HG02943 (cell line): ENCODE measurements around the gene ZNF778.

Experiments
- ATAC-seq: cut with Tn5 transposase; IDR thresholded peaks from one replicate; pipeline ENCODE4 v1.9.1; 2021; ENCODE audit warnings: mild to moderate bottlenecking, low read depth, moderate library complexity; ENCODE audit not compliant: unreplicated experiment

ZNF778 gene

DNA sequence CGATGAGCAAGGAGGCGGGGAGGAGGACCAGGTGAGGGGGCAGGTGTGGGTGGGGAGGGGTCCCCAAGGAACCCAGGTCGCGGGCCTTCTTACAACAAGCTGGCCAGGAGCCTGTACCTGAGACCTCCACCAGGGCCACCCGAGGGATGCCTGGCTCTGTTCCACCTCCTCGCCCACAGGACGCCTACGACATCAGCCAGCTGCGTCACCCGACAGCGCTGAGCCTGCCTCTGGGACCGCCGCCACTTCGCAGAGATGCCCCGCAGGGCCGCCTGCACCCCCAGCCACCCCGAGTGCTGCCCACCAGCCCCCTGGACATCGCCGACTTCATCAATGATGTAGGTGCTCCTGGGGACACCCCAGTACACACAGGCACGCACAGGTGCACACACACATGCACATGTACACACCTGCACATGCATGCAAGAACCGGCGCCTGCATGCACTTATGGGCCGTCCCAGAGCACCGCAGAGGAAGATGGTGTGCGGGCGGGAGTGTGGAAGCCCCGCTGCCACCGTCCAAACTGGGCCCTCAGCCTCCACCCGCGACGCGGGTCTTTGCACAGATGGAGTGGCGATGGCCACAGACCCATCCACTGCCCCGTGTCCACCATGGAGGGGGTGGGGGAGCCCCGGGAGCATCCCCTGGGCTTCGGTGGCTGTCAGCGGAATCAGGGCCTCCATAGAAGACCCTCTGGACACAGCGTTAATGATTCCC, 23.8 kb upstream of the ZNF778 start:
- ATAC-seq: no peak

- ATAC-seq: no peak
These were observed 22.9 kb upstream of the ZNF778 start for GRCh38 chr16:89194340-89195311.

GRCh38 chr16:89195521-89196171, 21.9 kb upstream of the ZNF778 start:
- ATAC-seq: no peak

GRCh38 chr16:89197033-89197632, 20.4 kb upstream of the ZNF778 start:
- no peak for ATAC-seq

DNA sequence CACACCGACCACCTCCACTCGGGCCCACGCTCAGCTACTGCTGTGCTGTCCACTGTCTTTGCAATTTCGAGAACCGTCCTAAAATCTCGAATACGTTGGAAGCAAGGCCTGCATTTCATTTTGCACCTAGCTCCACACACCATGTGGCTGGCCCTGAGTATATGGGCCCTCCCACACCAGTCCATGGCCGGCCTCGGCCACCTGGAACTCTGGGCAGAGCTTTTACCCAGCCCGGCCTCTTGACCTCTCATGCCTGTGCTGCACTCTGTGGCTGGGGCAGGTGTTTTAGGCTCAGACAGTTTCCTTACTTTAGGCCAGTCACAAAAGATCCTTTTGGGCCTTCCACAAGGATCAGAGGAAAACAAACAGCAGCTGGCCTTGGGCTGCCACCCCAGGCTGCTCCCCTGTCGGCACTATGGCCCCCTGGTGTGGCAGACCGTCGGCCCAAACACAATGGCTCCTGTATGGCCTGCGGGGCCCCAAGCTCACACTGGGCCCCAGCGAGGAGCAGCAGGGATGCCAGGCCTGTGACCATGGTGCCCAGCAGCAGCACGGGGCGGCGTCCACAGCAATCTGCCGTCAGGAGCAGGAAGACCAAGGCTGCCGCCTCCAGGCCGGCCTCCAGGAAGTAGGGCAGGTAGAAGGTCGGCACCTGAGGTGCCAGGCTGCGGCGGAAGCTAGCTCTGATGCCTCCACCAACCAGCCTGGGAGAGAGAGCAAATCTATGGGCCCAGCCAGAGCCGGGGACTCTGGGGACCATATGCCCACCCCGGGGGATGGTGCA, 19.7 kb upstream of the ZNF778 start:
- ATAC-seq: no peak

DNA sequence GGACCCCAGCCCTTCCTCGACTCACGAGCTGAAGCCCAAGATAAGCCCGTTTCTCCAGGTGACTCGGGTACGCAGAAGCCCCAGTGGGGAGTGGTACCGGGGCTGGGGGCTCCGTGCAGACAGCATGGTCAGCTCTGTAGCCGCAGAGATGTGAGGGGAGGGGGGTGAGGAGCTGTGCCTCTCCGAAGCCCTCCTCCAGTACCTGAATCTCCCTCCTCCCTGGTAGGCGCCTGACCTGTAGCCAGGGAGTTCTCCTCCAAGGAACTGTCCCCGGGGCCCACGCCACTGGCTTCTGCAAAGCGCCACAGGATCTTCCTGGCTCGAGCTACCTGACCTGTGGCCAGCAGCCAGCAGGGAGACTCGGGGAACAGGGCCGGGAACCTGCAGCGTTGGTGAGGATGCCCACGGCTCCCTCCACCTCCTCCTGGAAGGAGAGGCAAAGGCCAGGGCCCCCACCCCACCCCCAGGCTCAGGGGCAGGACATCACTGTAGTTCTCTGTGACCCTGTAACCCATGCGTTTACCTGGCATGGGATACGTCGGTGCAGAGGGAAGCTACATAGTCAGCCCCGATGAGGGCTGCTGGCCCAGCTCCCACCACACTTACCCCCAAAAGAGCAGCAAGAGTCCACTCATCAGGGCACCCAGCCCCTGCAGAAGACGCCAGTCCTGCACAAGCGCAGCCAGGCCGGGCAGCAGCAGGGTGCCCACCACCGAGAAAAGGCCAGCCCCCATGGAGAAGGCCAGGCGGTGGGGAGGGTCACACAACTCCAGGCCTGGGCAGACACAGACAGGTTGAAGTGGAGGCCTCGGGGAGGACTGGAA, 18.9 kb upstream of the ZNF778 start:
- no peak for ATAC-seq

GRCh38 chr16:89199241-89200123, 18.0 kb upstream of the ZNF778 start:
- no peak for ATAC-seq

GRCh38 chr16:89200124-89200849, 17.2 kb upstream of the ZNF778 start, which contains the start of gene SLC22A31:
SLC22A31 (minus strand) TSS chr16:89200537; CDS start chr16:89200501, 36 bp downstream.
- no peak for ATAC-seq

- ATAC-seq: no peak
These were observed 16.6 kb upstream of the ZNF778 start for GRCh38 chr16:89200850-89201411.

GRCh38 chr16:89201439-89202377, 15.8 kb upstream of the ZNF778 start:
- no peak for ATAC-seq

DNA sequence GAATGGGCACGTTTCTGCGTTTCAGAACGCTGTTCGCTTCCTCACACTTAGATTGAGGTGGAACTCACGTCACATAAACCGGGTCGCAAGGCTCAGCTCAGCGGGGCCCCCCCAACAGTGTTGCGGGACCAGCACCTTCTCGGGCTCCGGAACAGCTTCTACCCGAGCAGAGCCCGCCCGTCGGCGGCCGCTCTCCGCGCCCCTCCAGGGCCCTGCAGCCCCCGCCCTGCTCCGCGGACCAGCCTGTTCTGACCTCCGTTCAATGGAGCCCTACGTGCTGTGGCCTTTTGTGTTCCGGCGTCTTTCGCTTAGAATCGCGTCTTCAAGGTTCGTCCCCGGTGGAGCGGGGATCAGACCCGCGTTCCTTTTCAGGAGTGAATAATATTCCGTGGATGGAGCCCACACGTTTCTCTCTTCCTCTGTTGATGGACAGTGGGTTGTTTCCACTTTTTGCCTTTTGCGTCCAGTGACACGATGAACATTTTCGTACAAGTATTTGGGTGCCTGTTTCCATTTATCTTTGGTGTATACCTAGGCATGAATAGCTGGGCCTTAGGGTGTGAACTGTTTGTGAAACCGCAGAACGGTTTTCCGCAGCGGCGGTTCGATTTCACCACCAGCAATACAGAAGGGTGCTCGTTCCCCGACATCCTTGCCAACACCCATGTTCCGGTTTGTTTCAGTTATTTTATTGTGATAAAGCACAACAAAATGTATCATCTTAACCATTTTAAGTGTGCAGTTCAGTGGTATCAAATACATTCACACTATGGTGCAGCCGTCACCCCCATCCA, 14.9 kb upstream of the ZNF778 start:
- no peak for ATAC-seq

GRCh38 chr16:89207993-89208392, 9.5 kb upstream of the ZNF778 start:
- no peak for ATAC-seq

DNA sequence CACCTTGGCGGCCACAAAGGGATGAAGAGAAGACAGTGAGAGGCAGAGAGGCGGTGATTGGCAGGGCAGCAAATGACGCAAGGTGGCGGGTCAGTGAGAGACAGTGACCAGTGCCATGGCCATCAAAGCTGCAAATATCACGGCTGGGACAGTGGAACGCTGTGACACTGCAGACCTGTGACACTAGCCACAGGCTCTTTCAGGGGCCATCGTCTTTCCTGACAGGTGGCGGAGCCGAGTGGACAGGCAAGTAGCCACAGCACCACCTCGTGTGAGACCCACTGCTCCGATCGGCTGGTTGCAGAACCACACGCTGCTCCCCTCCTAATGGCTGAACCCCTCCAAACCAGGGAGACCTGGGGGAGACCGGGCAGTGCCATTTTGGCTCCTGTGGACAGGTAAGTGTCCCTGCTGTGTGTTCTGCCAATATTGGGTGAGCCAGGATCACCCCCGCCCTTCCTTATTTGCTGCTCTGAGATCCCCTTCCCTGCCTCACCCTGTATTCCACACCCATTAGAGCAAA, 7.9 kb upstream of the ZNF778 start:
- ATAC-seq: no peak

DNA sequence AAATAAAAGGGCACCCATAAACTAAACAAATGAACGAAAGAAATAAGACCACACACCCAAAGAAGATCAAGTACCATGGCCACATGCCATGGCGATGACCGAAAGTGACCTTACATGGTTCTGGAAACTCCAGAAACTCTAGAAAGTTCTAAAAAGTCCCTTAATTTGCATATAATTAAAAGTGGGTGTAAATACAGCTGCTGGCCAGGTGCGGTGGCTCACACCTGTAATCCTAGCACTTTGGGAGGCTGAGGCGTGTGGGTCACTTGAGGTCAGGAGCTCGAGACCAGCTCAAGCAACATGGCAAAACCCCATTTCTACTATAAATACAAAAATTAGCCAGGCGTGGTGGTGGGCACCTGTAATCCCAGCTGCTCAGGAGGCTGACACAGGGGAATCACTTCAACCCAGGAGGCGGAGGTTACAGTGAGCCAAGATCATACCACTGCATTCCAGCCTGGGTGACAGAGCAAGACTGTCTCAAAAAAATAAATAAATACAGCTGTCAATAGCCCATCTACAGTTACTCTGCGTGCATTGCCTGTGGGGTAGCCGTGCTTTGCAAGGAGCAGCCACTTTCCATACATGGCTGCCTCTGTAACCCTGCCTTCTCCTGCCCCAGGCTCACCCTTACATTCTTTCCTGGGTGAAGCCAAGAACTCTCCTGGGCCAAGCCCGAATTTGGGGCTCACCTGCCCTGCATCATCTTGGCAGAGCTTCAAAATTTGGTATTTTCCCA, 7.2 kb upstream of the ZNF778 start:
- no peak for ATAC-seq
